ENCODE data around the gene TBX6.

Gene TBX6

GRCh38 chr16:30065943-30066760 is 25.6 kb downstream of the TBX6 start:
- Histone ChIP-seq H3K4me2 (peak overlapping the region; percentile 97 to 99 (median 99)), H3K27me3 (no peaks in the 10 kb centered on the region), H3K9me3 (replicated peaks in 1 of 11) (no peaks in the 10 kb centered on the region), H3K36me3 (peaks cover 50 to 55% (median 52%) of the 10 kb centered on the region in 11 experiments), H3K27ac (peak overlapping the region; percentile 78 to 98 (median 94)), H3K4me1 (peaks cover 56 to 65% (median 61%) of the 10 kb centered on the region in 10 experiments), H3K4me3 (peak overlapping the region; percentile 86 to 99 (median 98)), H3K9ac (peak overlapping the region; percentile 90 to 97 (median 93)), H4K20me1 (peaks cover 54 to 56% (median 55%) of the 10 kb centered on the region in 11 experiments)
- TF ChIP-seq Cebpa-rat (IDR thresholded peaks at IDR 0.05): no peak

- Histone ChIP-seq H3K4me2 (peak within 1 kb of the TSS; percentile 97 to 99 (median 99)), H3K27ac (peak within 1 kb of the TSS; percentile 78 to 98 (median 94)), H3K9me3 (replicated peaks in 1 of 11) (no peaks in the 10 kb centered on the region), H3K9ac (peak within 1 kb of the TSS; percentile 90 to 97 (median 93)), H3K36me3 (peaks cover 42 to 49% (median 45%) of the 10 kb centered on the region in 11 experiments), H3K27me3 (no peaks in the 10 kb centered on the region), H3K4me3 (peak within 1 kb of the TSS; percentile 86 to 99 (median 98)), H4K20me1 (peaks cover 46 to 47% (median 47%) of the 10 kb centered on the region in 11 experiments), H3K4me1 (peaks cover 51 to 68% (median 63%) of the 10 kb centered on the region in 10 experiments)
- no peak for TF ChIP-seq Cebpa-rat (IDR thresholded peaks at IDR 0.05)
Observed at GRCh38 chr16:30065102-30065942, 26.4 kb downstream of the TBX6 start, which contains the start of gene ALDOA. TSS of gene ALDOA (plus strand) at chr16:30065760. CDS start at chr16:30066898, 1,138 bp downstream.

GRCh38 chr16:30064729-30065101 is 27.0 kb downstream of the TBX6 start:
- no peaks in the 10 kb centered on the region for H3K27me3 ChIP-seq
- H4K20me1 ChIP-seq: peaks cover 40 to 41% (median 41%) of the 10 kb centered on the region in 11 experiments
- H3K36me3 ChIP-seq: peaks cover 38 to 49% (median 40%) of the 10 kb centered on the region in 11 experiments
- H3K9ac ChIP-seq: peak overlapping the region; percentile 88 to 97 (median 93)
- no peaks in the 10 kb centered on the region for H3K9me3 ChIP-seq (replicated peaks in 1 of 11)
- peak overlapping the region; percentile 88 to 99 (median 94) for H3K4me2 ChIP-seq
- no peak for TF ChIP-seq Cebpa-rat (IDR thresholded peaks at IDR 0.05)
- H3K27ac ChIP-seq: peak overlapping the region; percentile 70 to 98 (median 94)
- peaks cover 45 to 65% (median 58%) of the 10 kb centered on the region in 10 experiments for H3K4me1 ChIP-seq
- H3K4me3 ChIP-seq: peak overlapping the region; percentile 86 to 99 (median 98)

- Histone ChIP-seq H3K4me2 (peak overlapping the region; percentile 88 to 99 (median 94)), H3K9me3 (replicated peaks in 1 of 11) (no peaks in the 10 kb centered on the region), H3K9ac (peak overlapping the region; percentile 88 to 97 (median 93)), H3K4me3 (peak overlapping the region; percentile 86 to 99 (median 98)), H3K4me1 (peaks cover 39 to 59% (median 52%) of the 10 kb centered on the region in 10 experiments), H3K36me3 (peaks cover 32 to 44% (median 39%) of the 10 kb centered on the region in 11 experiments), H4K20me1 (peaks cover 34 to 35% (median 35%) of the 10 kb centered on the region in 11 experiments), H3K27me3 (no peaks in the 10 kb centered on the region), H3K27ac (peak overlapping the region; percentile 70 to 98 (median 94))
- no peak for TF ChIP-seq Cebpa-rat (IDR thresholded peaks at IDR 0.05)
Observed at GRCh38 chr16:30063893-30064728, 27.6 kb downstream of the TBX6 start.

GRCh38 chr16:30063278-30063892 is 28.3 kb downstream of the TBX6 start:
- Histone ChIP-seq H3K9me3 (replicated peaks in 1 of 11) (no peaks in the 10 kb centered on the region), H3K27ac (peak overlapping the region; percentile 70 to 98 (median 94)), H3K4me1 (peaks cover 32 to 52% (median 45%) of the 10 kb centered on the region in 10 experiments), H3K27me3 (no peaks in the 10 kb centered on the region), H3K36me3 (peaks cover 24 to 37% (median 31%) of the 10 kb centered on the region in 11 experiments), H3K4me3 (peak overlapping the region; percentile 86 to 99 (median 98)), H4K20me1 (peaks cover 27 to 28% (median 28%) of the 10 kb centered on the region in 11 experiments), H3K9ac (peak overlapping the region; percentile 88 to 97 (median 93)), H3K4me2 (peak overlapping the region; percentile 88 to 99 (median 94))
- TF ChIP-seq Cebpa-rat (IDR thresholded peaks at IDR 0.05): no peak

GRCh38 chr16:30060836-30061554 is 30.7 kb downstream of the TBX6 start:
- no peak for TF ChIP-seq Cebpa-rat (IDR thresholded peaks at IDR 0.05)
- Histone ChIP-seq H3K36me3 (peaks cover under 1 to 13% (median 9%) of the 10 kb centered on the region in 11 experiments; a peak in 13 of 22 replicates), H3K9me3 (replicated peaks in 1 of 11) (no peaks in the 10 kb centered on the region), H4K20me1 (peaks cover 3 to 4% (median 4%) of the 10 kb centered on the region in 11 experiments; a peak in 21 of 22 replicates), H3K4me3 (no peak overlapping the region), H3K9ac (0 out of 22 replicates have a peak overlapping the region, but pooled peaks of 3 of the 11 experiments have one; percentile 11 to 19 (median 12)), H3K4me1 (peaks cover 15 to 33% (median 27%) of the 10 kb centered on the region in 10 experiments), H3K27me3 (no peaks in the 10 kb centered on the region), H3K4me2 (peak overlapping the region in 8 of 11 experiments; percentile 16 to 60 (median 34); a peak in 11 of 22 replicates), H3K27ac (0 out of 22 replicates have a peak overlapping the region, but pooled peaks of 1 of the 11 experiments have one; percentile 14)

- Histone ChIP-seq H3K27me3 (no peaks in the 10 kb centered on the region), H3K4me1 (peaks cover 15 to 34% (median 27%) of the 10 kb centered on the region in 10 experiments), H3K4me2 (peak overlapping the region in 7 of 11 experiments; percentile 30 to 60 (median 35); a peak in 10 of 22 replicates), H3K36me3 (peaks cover 0 to 13% (median 7%) of the 10 kb centered on the region in 11 experiments; a peak in 5 of 22 replicates), H3K4me3 (no peak overlapping the region), H4K20me1 (no peaks in the 10 kb centered on the region; a peak in 1 of 22 replicates), H3K9me3 (replicated peaks in 1 of 11) (no peaks in the 10 kb centered on the region), H3K9ac (no peak overlapping the region), H3K27ac (0 out of 22 replicates have a peak overlapping the region, but pooled peaks of 1 of the 11 experiments have one; percentile 14)
- no peak for TF ChIP-seq Cebpa-rat (IDR thresholded peaks at IDR 0.05)
Observed at GRCh38 chr16:30060346-30060745, 31.4 kb downstream of the TBX6 start.

All from BLaER1 treated with 17β-estradiol and CSF1 and Interleukin-3, amounts not matched to agents 10 nM and 100 nM (cell line).